ENCODE results near the gene MOGAT3.

DNA sequence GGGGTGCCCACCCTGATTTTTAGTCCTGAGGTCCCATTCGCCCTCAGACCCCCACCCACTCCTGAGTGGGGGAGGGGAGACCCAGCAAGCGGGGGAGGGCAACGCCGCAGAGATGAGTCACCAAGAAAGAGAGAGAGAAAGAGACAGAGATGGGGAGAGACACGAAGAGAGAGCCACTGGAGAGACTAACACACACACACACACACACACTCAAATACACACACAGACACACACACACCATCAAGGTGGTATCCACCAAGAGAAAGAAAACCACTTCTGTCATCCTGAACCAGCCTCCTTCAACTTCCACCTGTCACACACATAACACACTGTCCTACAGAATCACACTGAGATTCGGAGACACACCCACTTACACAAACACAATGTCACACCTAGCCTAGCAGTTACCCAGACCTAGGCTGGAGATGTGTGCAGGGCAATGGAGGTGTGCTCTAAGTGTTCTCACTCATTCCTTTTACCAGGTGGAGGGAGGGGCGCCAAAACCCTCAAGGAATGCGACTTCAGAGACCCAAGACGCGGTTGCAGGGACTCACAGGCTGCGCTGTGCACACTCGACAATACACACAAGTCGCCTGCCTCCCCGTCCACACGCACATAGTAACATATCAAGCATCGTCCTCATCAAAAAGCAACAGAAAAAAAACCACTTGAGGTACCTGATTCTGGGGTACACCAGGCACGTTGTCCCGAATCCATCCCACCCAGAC, 31.6 kb downstream of the MOGAT3 start:
- TF ChIP-seq KAT7 (CRISPR knock-in tag; IDR thresholded peaks at IDR 0.05; ENCODE audit: borderline replicate concordance) (no peak), SMAD4 (CRISPR knock-in tag; IDR thresholded peaks at IDR 0.05) (no peak)
